Kidney (tissue), 14 donors: ENCODE results near the gene PLIN1. TPM values are rescaled to one million over a fixed set of nuclear protein-coding genes. Genes with fewer than 3 reads are reported as not detected.

Source experiments
- DNase-seq, 5 donors: peaks; one replicate each; pipeline ENCODE4 v3.0.0-alpha.2; 2013 to 2020
- FAIRE-seq: peaks from 2 replicates; lab custom pipeline; 2012; peaks lifted over from hg19 to GRCh38; lab: Jason Lieb, UNC
- H3K27ac ChIP-seq, 2 donors: one replicate each; pipeline ENCODE4 v1.7.0; 2013; ENCODE audit warnings: low read depth in 2 of 2, low read length in 2 of 2, inconsistent platforms in 1 of 2
- H3K27me3 ChIP-seq: one replicate; pipeline ENCODE4 v1.7.1; 2013; ENCODE audit warnings: low read length, inconsistent platforms; ENCODE audit not compliant: control insufficient read depth, insufficient read depth
- H3K36me3 ChIP-seq, 3 donors: one replicate each; pipeline versions ENCODE4 v1.7.0 to v1.7.1; 2013; ENCODE audit warnings: low read length in 3 of 3, control low read depth in 1 of 3, inconsistent platforms in 1 of 3; ENCODE audit not compliant: insufficient read depth in 3 of 3, control insufficient read depth in 2 of 3
- H3K4me1 ChIP-seq, 3 donors: one replicate each; pipeline versions ENCODE4 v1.7.0 to v1.7.1; 2013; ENCODE audit warnings: low read length in 3 of 3, inconsistent platforms in 1 of 3, low read depth in 1 of 3; ENCODE audit not compliant: control insufficient read depth in 2 of 3, insufficient read depth in 2 of 3
- H3K4me3 ChIP-seq, 3 donors: one replicate each; pipeline versions ENCODE4 v1.7.0 to v1.8.1; 2013; ENCODE audit warnings: low read length in 3 of 3, control low read depth in 1 of 3, inconsistent platforms in 1 of 3
- H3K9ac ChIP-seq, 3 donors: one replicate each; pipeline versions ENCODE4 v1.7.0 to v1.7.1; 2013; ENCODE audit warnings: low read length in 3 of 3, control low read depth in 1 of 3, inconsistent platforms in 1 of 3
- H3K9me3 ChIP-seq, 3 donors: one replicate each; pipeline versions ENCODE4 v1.7.0 to v1.7.1; 2013; ENCODE audit warnings: low read length in 3 of 3, control low read depth in 1 of 3, inconsistent platforms in 1 of 3; ENCODE audit not compliant: control insufficient read depth in 2 of 3, insufficient read depth in 1 of 3
- CTCF ChIP-seq: IDR thresholded peaks from 3 replicates; pipeline ENCODE4 v1.5.1; 2012; ENCODE audit warnings: mild to moderate bottlenecking, moderate library complexity, borderline replicate concordance; ENCODE audit not compliant: insufficient read depth; ENCODE audit errors: extremely low read depth
- intact Hi-C: fragments of 100-400 bp; cut with DNase I; formaldehyde crosslinking; loops from one replicate; pipeline ENCODE4 v1.11.1; 2022
- polyA plus RNA-seq: library from polyadenylated mRNA; stranded (reverse); fragments of 350-450 nt; fragmentation: Illumina TruSeq; extraction: RNeasy Lipid Tissue Mini Kit (QIAGEN cat#74804); gene quantifications from one replicate; pipeline ENCODE4 v1.2.3, GENCODE V29; 2014; ENCODE audit warnings: low read depth, low replicate concordance; ENCODE audit not compliant: insufficient read depth
- total RNA-seq: library from RNA; stranded (reverse); fragmentation: NEBNext Ultra II Directional; extraction: Animal tissue kit (Norgen Biotek cat#: 25700); gene quantifications from one replicate; pipeline ENCODE4 v1.2.1, GENCODE V29; 2021
- donor health status: control.
- donor health status: control.
- donor health status: control.
- donor health status: control.
- donor health status: control.
- donor health status: DM: yes; HTN: yes; CAD: no.
- donor health status: Normal renal cell carcinoma (clear cell type).

Gene PLIN1
- total and polyA plus RNA-seq, 2 donors from 2014 or later: 0.86 to 2.1 TPM

- peaks cover 0 to 5% (median 0%) of the 10 kb centered on the region in 3 donors for H3K36me3 ChIP-seq
Observed at GRCh38 chr15:89628301-89628700, 50.9 kb downstream of the PLIN1 start.

GRCh38 chr15:89627256-89627970, 51.8 kb downstream of the PLIN1 start:
- intact Hi-C loops: no loop called here
- DNase-seq (peak in 1 of 5 donors; percentile 29), FAIRE-seq (no peak)
- no peak for TF ChIP-seq CTCF
- no peak overlapping the region for H3K27ac ChIP-seq
- H3K36me3 ChIP-seq: peaks cover 0 to 5% (median 0%) of the 10 kb centered on the region in 3 donors
- no peaks in the 10 kb centered on the region for H3K9me3 ChIP-seq
- no peaks in the 10 kb centered on the region for H3K27me3 ChIP-seq
- H3K4me1 ChIP-seq: no peaks in the 10 kb centered on the region
- no peak overlapping the region for H3K9ac ChIP-seq
- H3K4me3 ChIP-seq: no peak overlapping the region

More at GRCh38 chr15:89628301-89628700, 50.9 kb downstream of the PLIN1 start:
- Histone ChIP-seq H3K27ac (no peak overlapping the region), H3K4me1 (no peaks in the 10 kb centered on the region), H3K4me3 (no peak overlapping the region), H3K27me3 (no peaks in the 10 kb centered on the region), H3K9ac (no peak overlapping the region), H3K9me3 (no peaks in the 10 kb centered on the region)
- no peak for FAIRE-seq
- peak in 1 of 5 donors; percentile 63 for DNase-seq
- intact Hi-C loops: no loop called here
- TF ChIP-seq CTCF: no peak

DNA sequence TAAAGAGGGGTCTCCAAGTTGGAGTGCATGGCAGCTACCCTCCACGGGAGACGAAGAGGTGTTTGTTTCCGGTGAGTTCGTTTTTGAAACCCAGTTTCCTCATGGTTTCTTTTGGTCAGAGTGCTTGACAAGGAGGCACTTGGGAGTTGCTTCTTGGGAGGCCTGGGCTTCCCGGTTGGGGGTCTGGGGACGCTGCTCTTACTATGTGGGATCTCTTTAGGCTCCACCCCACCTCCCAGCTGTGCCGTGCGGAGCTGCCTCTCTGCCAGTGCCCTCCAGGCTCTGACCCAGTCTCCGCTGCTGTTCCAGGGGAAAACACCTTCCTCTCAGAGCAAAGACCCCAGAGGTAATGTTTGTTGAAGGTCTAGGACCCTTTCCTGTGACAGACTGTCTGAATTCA, 53.5 kb downstream of the PLIN1 start:
- Histone ChIP-seq H3K36me3 (peaks cover 0 to 3% (median 0%) of the 10 kb centered on the region in 3 donors), H3K27ac (no peak overlapping the region), H3K9ac (no peak overlapping the region), H3K9me3 (no peaks in the 10 kb centered on the region), H3K27me3 (no peaks in the 10 kb centered on the region), H3K4me1 (no peaks in the 10 kb centered on the region), H3K4me3 (no peak overlapping the region)
- DNase-seq: peak in 1 of 5 donors; percentile 59
- intact Hi-C loops: no loop called here
- no peak for TF ChIP-seq CTCF
- no peak for FAIRE-seq

- H3K36me3 ChIP-seq: no peaks in the 10 kb centered on the region
- no peak overlapping the region for H3K9ac ChIP-seq
- H3K9me3 ChIP-seq: no peaks in the 10 kb centered on the region
- intact Hi-C loops: no loop called here
- TF ChIP-seq CTCF: no peak
- H3K27me3 ChIP-seq: no peaks in the 10 kb centered on the region
- H3K4me3 ChIP-seq: no peak overlapping the region
- H3K4me1 ChIP-seq: no peaks in the 10 kb centered on the region
- DNase-seq (no peak), FAIRE-seq (no peak)
- no peak overlapping the region for H3K27ac ChIP-seq
Observed at GRCh38 chr15:89623165-89623564, 56.0 kb downstream of the PLIN1 start.
